ENCODE data around the gene FAM110C. TPM values are rescaled to one million over a fixed set of nuclear protein-coding genes. Genes with fewer than 3 reads are reported as not detected.
"Not testable (repeated sequence)": the region's sequence is repeated elsewhere in the genome, so short reads cannot be mapped to it uniquely, and the experiment has no call there.

The FAM110C gene
- total RNA-seq, 2 donors from 2014 or later: 20.1 to 24.6 TPM

- Histone ChIP-seq H3K4me1 (peaks cover 10% of the 10 kb centered on the region), H3K9me3 (no peaks in the 10 kb centered on the region), H3K4me3 (no peak overlapping the region), H3K36me3 (no peaks in the 10 kb centered on the region), H3K9ac (ENCODE audit: low read depth in 2 of 2, low read length in 2 of 2) (peak overlapping the region in 1 of 2 donors; percentile 41), H3K27me3 (no peaks in the 10 kb centered on the region), H3K27ac (peak overlapping the region; percentile 53)
- intact Hi-C loops (cut with DNase I): no loop called here
- TF ChIP-seq CTCF (IDR thresholded peaks at IDR 0.05): no peak
- peak; percentile 69 for DNase-seq
These were observed 22.2 kb downstream of the FAM110C start for GRCh38 chr2:24107-24506.

- peak overlapping the region; percentile 53 for H3K27ac ChIP-seq
- no peak overlapping the region for H3K4me3 ChIP-seq
These were observed 23.0 kb downstream of the FAM110C start for GRCh38 chr2:23283-23682.

GRCh38 chr2:22244-22643, 24.1 kb downstream of the FAM110C start:
- H3K4me3 ChIP-seq; H3K36me3 ChIP-seq; H3K9me3 ChIP-seq; intact Hi-C loops (cut with DNase I); DNase-seq; H3K27me3 ChIP-seq; H3K9ac ChIP-seq (ENCODE audit: low read depth in 2 of 2, low read length in 2 of 2); H3K27ac ChIP-seq: not testable (repeated sequence)
- peaks cover 10% of the 10 kb centered on the region for H3K4me1 ChIP-seq

More at GRCh38 chr2:23283-23682, 23.0 kb downstream of the FAM110C start:
- intact Hi-C loops (cut with DNase I): no loop called here
- Histone ChIP-seq H3K4me1 (peaks cover 10% of the 10 kb centered on the region), H3K36me3 (no peaks in the 10 kb centered on the region), H3K27me3 (no peaks in the 10 kb centered on the region), H3K9ac (ENCODE audit: low read depth in 2 of 2, low read length in 2 of 2) (no peak overlapping the region), H3K9me3 (no peaks in the 10 kb centered on the region)
- no peak for DNase-seq
- no peak for TF ChIP-seq CTCF (IDR thresholded peaks at IDR 0.05)

- peak overlapping the region; percentile 52 for H3K27ac ChIP-seq
These were observed 26.0 kb downstream of the FAM110C start for GRCh38 chr2:20259-20658.

GRCh38 chr2:19505-19904, 26.8 kb downstream of the FAM110C start:
- Histone ChIP-seq H3K9me3 (no peaks in the 10 kb centered on the region), H3K4me1 (peaks cover 6% of the 10 kb centered on the region), H3K27ac (peak overlapping the region; percentile 52), H3K4me3 (no peak overlapping the region), H3K36me3 (no peaks in the 10 kb centered on the region), H3K27me3 (no peaks in the 10 kb centered on the region), H3K9ac (ENCODE audit: low read depth in 2 of 2, low read length in 2 of 2) (peak overlapping the region in 1 of 2 donors; percentile 55)
- no peak for TF ChIP-seq CTCF (IDR thresholded peaks at IDR 0.05)
- peak; percentile 74 for DNase-seq
- intact Hi-C loops (cut with DNase I): no loop called here

More at GRCh38 chr2:20259-20658, 26.0 kb downstream of the FAM110C start:
- peaks cover 10% of the 10 kb centered on the region for H3K4me1 ChIP-seq
- H3K9ac ChIP-seq (ENCODE audit: low read depth in 2 of 2, low read length in 2 of 2): peak overlapping the region in 1 of 2 donors; percentile 55
- H3K9me3 ChIP-seq; DNase-seq; H3K27me3 ChIP-seq; intact Hi-C loops (cut with DNase I); H3K4me3 ChIP-seq; H3K36me3 ChIP-seq: not testable (repeated sequence)

- no peaks in the 10 kb centered on the region for H3K9me3 ChIP-seq
- H3K9ac ChIP-seq (ENCODE audit: low read depth in 2 of 2, low read length in 2 of 2): peak overlapping the region in 1 of 2 donors; percentile 58
- H3K27me3 ChIP-seq: no peaks in the 10 kb centered on the region
- no peak for DNase-seq
- peaks cover 6% of the 10 kb centered on the region for H3K4me1 ChIP-seq
- no peaks in the 10 kb centered on the region for H3K36me3 ChIP-seq
- TF ChIP-seq CTCF (IDR thresholded peaks at IDR 0.05): peak; percentile 45
- H3K27ac ChIP-seq: peak overlapping the region; percentile 52
- intact Hi-C loops (cut with DNase I): no loop called here
- H3K4me3 ChIP-seq: no peak overlapping the region
These were observed 27.7 kb downstream of the FAM110C start for GRCh38 chr2:18402-19271.

- H3K4me1 ChIP-seq; H3K36me3 ChIP-seq; H3K27me3 ChIP-seq; H3K9me3 ChIP-seq; DNase-seq; H3K4me3 ChIP-seq; H3K27ac ChIP-seq; H3K9ac ChIP-seq (ENCODE audit: low read depth in 2 of 2, low read length in 2 of 2); intact Hi-C loops (cut with DNase I): not testable (repeated sequence)
These were observed 30.4 kb downstream of the FAM110C start for GRCh38 chr2:15916-16315.
